SH-SY5Y (cell line): ENCODE measurements around the gene NXNL2.

Experiments
- GATA2 ChIP-seq: IDR thresholded peaks from 2 replicates; pipeline ENCODE4 v1.6.1; 2011; ENCODE audit warnings: mild to moderate bottlenecking, low read depth, low read length
- GATA3 ChIP-seq: IDR thresholded peaks from 2 replicates; pipeline ENCODE4 v1.6.1; 2011; ENCODE audit warnings: low read depth, mild to moderate bottlenecking, low read length, moderate library complexity

DNA sequence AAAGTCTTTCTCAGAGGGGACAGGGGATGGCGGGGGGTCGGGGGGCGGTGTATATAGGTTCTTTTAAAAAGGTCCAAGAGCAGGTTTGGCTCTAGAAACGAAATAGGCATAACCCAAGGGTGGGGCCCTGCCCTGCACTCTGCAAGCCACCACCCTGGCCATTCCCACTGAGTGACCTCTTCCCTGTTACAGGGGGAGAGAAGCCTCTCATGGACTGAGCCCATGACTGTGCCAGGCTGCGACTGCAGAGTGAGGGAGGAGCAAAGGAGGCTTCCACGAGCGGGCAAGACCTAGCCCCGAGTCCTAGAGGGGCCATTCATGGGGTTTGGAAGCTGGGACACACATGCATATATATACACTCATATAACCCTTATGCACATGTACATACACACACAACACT, 10.1 kb upstream of the NXNL2 start:
- no peak for TF ChIP-seq GATA2
- TF ChIP-seq GATA3: no peak
